Measurements from ENCODE around the gene CTBP1.

The CTBP1 gene

DNA sequence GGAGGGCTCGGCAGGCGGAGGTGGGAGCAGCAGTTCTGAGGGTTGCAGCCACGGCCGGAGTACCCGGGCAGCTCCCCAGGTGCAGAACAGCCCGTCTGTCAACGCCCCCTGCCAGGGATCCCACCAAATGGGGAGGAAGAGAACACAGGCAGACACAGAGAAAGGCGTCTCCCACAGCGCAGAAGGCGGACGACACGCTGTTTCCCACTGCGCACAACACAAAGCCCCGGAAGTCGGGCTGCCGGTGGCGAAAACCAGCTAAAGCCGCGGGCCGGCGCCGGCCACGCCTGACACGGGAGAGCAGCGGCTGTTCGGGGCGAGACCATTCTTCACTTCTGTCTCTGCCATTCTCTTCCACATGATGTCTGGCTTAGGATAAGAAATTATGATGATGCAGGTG, 31.6 kb downstream of the CTBP1 start:
- peaks cover 15% of the 10 kb centered on the region for H3K4me1 ChIP-seq (ENCODE audit: control insufficient read depth, insufficient read depth, low read length)
- no peak overlapping the region for H3K9ac ChIP-seq (ENCODE audit: low read length)
- DNase-seq (ENCODE audit: low read depth) = no peak
- no peaks in the 10 kb centered on the region for H3K27me3 ChIP-seq (replicated peaks; ENCODE audit: control insufficient read depth, insufficient read depth, low read length)
- no peak overlapping the region for H3K4me3 ChIP-seq (ENCODE audit: low read length)
- H3K9me3 ChIP-seq (ENCODE audit: control insufficient read depth, low read length) = no peaks in the 10 kb centered on the region
- H3K36me3 ChIP-seq (ENCODE audit: control insufficient read depth, insufficient read depth, low read length, severe bottlenecking) = peaks cover 67% of the 10 kb centered on the region

DNA sequence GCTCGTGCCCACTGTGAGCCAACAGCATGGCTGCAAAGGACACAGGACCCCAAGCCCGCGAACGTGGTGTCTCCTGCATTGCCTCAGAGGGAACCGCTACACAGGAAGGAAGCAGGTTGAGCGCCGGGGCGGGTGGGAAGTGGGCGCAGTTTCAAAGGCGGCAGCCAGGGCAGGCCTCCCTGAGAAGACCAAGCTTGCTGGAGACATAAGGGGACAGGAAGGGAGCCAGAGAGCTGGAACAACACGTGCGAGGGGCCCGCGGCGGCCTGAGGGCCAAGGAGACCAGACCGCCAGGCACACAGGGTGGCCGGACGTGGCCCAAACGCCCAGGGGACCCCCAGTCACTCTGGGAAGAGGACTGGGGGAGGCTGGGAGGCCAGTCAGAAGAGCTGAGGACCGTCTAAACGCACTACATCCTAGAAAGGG, 32.0 kb downstream of the CTBP1 start:
- Histone ChIP-seq H3K9me3 (ENCODE audit: control insufficient read depth, low read length) (no peaks in the 10 kb centered on the region), H3K4me1 (ENCODE audit: control insufficient read depth, insufficient read depth, low read length) (peaks cover 17% of the 10 kb centered on the region), H3K4me3 (ENCODE audit: low read length) (no peak overlapping the region), H3K9ac (ENCODE audit: low read length) (no peak overlapping the region), H3K36me3 (ENCODE audit: control insufficient read depth, insufficient read depth, low read length, severe bottlenecking) (peaks cover 69% of the 10 kb centered on the region), H3K27me3 (replicated peaks; ENCODE audit: control insufficient read depth, insufficient read depth, low read length) (no peaks in the 10 kb centered on the region)
- DNase-seq (ENCODE audit: low read depth) = no peak

DNA sequence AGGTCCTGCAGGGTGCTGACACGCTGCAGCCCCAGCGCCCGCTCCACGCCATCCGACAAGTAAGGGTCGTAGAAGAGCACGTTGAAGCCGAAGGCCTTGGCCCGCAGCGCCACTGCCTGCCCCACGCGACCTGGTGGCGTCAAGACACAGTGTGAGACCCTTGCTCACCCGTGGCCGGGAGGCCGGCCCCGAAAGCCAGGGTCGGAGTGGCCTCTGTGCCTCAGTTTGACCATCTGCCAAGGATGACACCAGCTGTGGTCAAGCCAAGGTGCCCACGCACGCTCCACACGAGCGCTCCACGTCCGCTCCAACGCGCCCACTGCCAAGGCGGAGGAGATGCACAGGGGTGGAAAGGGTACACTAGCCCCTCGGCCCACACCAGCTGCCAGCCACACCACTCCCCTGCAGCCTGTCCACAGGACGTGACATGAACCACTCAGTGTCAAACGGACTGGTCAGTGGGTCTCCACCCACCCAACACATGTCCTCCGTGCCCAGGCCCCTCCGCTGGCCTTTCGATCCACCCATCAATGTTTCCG, 32.8 kb downstream of the CTBP1 start:
- Histone ChIP-seq H3K9me3 (ENCODE audit: control insufficient read depth, low read length) (no peaks in the 10 kb centered on the region), H3K27me3 (replicated peaks; ENCODE audit: control insufficient read depth, insufficient read depth, low read length) (no peaks in the 10 kb centered on the region), H3K4me3 (ENCODE audit: low read length) (no peak overlapping the region), H3K9ac (ENCODE audit: low read length) (no peak overlapping the region), H3K4me1 (ENCODE audit: control insufficient read depth, insufficient read depth, low read length) (peaks cover 23% of the 10 kb centered on the region), H3K36me3 (ENCODE audit: control insufficient read depth, insufficient read depth, low read length, severe bottlenecking) (peaks cover 61% of the 10 kb centered on the region)
- no peak for DNase-seq (ENCODE audit: low read depth)

DNA sequence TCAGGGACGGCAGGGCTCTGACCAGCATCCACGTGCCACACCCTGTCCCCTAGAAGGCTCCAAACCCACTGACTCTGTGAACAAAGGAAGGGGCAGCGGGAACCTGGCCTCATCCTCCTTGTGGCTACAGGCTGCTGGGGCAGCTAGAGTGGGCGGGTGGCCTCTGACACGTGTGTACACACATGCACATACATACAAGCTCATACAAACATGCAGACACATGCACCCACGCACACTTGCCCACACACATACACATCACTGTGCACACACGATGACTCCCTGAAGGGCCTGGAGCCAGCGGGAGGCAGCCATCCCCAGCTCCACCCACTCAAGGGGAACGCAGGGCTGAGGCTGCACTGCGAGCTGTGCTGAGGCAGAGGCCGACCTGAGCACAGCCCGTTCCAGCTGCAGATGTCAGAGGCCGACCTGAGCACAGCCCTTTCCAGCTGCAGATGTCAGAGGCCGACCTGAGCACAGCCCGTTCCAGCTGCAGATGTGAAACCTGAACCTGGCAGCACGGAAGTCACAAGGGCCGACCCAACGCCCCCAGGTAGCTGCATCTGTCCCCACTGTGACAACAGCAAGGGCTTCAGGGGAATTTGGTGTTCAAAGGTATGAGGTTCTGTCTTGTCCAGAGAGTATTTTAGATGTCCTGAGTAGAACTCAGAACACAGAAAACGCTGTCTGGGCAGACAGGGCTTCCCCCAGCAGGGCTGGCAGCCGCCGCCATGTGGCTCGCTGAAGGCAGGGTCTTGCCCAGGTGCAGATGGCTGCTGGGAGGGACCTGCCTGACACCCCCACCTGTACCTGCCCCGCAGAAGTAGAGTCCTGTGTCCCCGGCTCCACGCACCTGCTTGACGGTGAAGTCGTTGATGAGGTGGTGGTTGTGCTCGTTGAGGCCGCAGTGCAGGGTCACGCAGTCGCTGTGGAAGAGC, 33.5 kb downstream of the CTBP1 start:
- no peaks in the 10 kb centered on the region for H3K27me3 ChIP-seq (replicated peaks; ENCODE audit: control insufficient read depth, insufficient read depth, low read length)
- H3K4me3 ChIP-seq (ENCODE audit: low read length) = no peak overlapping the region
- H3K9me3 ChIP-seq (ENCODE audit: control insufficient read depth, low read length) = no peaks in the 10 kb centered on the region
- H3K36me3 ChIP-seq (ENCODE audit: control insufficient read depth, insufficient read depth, low read length, severe bottlenecking) = peaks cover 60% of the 10 kb centered on the region
- H3K4me1 ChIP-seq (ENCODE audit: control insufficient read depth, insufficient read depth, low read length) = peaks cover 31% of the 10 kb centered on the region
- no peak overlapping the region for H3K9ac ChIP-seq (ENCODE audit: low read length)
- no peak for DNase-seq (ENCODE audit: low read depth)

DNA sequence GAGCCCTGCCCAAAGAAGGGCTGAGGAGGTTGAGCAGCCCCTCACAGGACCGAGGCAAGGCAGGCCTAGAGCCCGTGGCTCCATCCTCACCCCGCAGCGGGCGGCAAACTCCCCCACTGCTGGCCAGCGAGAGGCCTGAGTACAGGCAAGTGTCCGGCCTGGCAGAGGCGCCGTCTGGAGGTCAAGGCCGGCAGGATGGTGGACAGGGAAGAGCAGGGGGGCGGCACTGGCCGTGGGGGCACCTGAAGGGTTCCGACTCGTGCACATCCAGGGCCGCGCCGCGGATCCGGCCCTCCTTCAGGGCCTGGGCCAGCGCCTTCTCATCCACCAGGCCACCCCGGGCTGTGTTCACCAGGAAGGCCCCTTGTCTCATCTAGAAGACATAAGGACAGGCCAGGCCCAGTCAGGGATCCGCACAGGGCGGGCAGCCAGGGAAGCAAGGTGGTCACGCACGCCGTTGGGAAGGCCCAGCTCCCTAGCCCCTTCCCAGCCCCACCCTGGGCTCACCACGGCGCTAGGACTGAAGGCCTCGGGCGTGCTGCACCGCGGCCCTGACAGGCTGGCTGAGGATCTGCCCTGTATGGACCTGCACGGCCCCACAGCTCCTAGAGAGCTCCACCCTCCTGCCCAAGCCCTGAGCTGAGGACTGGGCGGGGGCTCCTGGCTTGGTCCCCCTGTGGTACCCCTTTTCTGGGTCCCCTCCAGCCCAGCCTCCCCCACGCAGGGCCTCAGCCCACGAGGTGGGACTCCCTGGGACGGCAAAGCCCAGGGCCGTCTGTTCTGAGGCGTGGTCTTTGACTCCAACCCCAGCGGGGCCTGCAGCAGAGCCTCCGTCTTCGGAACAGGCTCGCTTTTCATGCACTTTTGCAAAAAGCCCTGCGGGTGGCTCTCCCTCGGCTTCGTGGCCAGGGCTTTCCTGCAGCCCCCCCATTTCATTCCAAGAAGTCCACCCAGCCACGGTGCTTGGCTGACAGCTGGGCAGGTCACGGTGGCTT, 34.5 kb downstream of the CTBP1 start:
- Histone ChIP-seq H3K9me3 (ENCODE audit: control insufficient read depth, low read length) (no peaks in the 10 kb centered on the region), H3K36me3 (ENCODE audit: control insufficient read depth, insufficient read depth, low read length, severe bottlenecking) (peaks cover 57% of the 10 kb centered on the region)
- no peak for DNase-seq (ENCODE audit: low read depth)

DNA sequence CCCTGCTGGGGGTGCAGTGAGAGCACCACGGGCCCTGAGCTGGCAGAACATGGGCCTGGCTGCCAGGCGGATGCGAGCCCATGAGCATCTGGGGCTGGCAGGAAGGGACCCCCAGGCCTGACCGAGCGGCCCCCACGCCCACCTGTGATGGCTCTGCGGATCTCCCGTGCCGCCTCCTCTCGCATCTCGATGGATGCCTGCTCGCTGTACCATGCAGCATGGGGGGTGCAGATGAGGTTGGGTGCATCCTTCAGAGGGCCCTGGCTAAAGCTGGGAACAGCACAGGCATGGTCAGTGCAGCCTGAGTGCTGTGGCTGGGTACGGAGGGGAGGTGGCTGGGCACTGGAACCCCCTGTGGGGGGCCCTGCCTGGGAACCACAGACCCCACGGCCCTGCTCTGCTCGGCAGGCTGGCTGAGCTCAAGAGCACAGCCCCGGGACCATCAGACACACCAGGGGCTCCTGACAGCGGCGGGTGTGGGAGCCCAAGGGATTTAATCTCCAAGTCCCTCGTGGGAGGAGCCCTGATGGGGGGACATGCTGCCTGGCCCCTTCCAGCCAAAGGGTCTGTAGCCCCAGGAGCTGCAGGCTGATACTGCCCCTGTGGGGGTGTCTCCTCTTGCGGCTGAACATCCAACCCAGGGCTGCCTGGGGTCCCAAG, 35.5 kb downstream of the CTBP1 start:
- Histone ChIP-seq H3K9ac (ENCODE audit: low read length) (no peak overlapping the region), H3K9me3 (ENCODE audit: control insufficient read depth, low read length) (no peaks in the 10 kb centered on the region), H3K27me3 (replicated peaks; ENCODE audit: control insufficient read depth, insufficient read depth, low read length) (no peaks in the 10 kb centered on the region), H3K36me3 (ENCODE audit: control insufficient read depth, insufficient read depth, low read length, severe bottlenecking) (peaks cover 55% of the 10 kb centered on the region), H3K4me3 (ENCODE audit: low read length) (no peak overlapping the region), H3K4me1 (ENCODE audit: control insufficient read depth, insufficient read depth, low read length) (peaks cover 41% of the 10 kb centered on the region)
- no peak for DNase-seq (ENCODE audit: low read depth)

More for the DNA sequence above, 34.5 kb downstream of the CTBP1 start:
- Histone ChIP-seq H3K9ac (ENCODE audit: low read length) (no peak overlapping the region), H3K4me3 (ENCODE audit: low read length) (no peak overlapping the region), H3K4me1 (ENCODE audit: control insufficient read depth, insufficient read depth, low read length) (peaks cover 36% of the 10 kb centered on the region), H3K27me3 (replicated peaks; ENCODE audit: control insufficient read depth, insufficient read depth, low read length) (no peaks in the 10 kb centered on the region)

DNA sequence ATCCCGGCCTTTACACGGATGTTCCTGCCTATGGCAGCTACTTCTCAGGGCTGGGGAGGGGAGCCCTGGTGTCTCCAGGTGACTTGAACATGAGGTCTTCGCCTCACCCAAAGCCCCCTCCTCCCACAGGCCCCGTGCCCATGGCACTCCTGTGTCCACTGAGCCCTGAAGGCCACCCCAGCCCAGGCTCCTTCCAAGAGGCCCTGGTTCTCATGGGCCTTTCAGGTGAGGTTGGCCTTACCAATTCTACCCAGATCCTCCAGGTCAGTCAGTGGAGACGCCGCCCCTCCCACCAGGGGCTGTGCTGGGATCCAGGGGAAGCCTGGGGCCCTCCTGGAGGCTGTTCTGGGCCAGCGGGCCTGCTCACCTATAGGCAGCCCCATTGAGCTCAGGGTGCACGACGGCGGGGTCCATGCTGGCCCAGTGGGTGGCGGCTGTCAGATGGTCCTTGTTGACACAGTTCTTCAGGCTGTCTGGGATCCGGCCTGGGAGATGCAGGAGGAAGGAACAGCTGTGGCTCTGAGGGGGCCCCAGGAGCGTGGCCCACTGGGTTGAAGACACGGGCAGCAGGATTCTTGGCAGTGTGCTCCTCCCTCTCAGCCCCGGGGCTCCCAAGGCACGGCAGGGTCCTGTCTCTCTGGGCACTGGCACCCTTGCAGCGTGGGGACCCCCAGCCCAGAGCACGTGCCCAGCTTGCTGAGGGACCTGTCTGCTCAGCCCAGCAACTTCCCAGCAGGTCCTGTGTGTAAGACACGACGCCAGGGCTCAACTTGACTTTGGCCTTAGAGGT, 36.2 kb downstream of the CTBP1 start:
- Histone ChIP-seq H3K27me3 (replicated peaks; ENCODE audit: control insufficient read depth, insufficient read depth, low read length) (no peaks in the 10 kb centered on the region), H3K4me3 (ENCODE audit: low read length) (no peak overlapping the region), H3K9me3 (ENCODE audit: control insufficient read depth, low read length) (no peaks in the 10 kb centered on the region), H3K4me1 (ENCODE audit: control insufficient read depth, insufficient read depth, low read length) (peaks cover 47% of the 10 kb centered on the region), H3K9ac (ENCODE audit: low read length) (no peak overlapping the region), H3K36me3 (ENCODE audit: control insufficient read depth, insufficient read depth, low read length, severe bottlenecking) (peaks cover 52% of the 10 kb centered on the region)
- DNase-seq (ENCODE audit: low read depth) = no peak

DNA sequence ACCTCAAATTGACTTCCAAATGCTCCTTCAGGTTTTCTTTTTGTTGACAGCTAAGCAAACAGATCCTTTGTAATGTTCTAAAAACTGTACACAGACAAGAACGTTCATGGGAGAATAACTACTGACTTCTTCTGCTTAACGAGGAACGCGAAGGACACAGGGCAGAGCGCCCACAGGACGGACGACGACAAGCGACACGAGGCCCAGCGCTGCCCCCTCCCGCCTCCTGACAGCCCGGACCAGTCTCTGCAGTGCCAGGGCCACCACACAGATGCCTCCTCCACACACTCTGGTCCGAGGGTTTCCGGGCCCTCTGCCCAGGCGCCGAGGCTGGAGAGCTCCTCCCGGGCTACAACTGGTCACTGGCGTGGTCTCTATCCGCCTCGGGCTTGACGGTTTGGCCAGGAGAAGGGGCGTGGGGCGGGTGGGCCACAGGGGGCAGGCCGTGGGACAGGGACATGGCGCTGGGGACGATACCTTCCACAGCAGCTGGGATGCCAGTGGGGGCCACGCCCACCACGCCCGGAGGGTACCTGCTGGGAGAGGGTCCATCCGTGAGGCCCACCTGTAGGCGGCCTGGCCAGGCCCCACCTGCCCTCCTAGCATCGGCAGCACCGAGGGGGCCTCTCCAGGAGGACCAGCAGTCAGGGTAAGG, 36.9 kb downstream of the CTBP1 start:
- no peak for DNase-seq (ENCODE audit: low read depth)
- H3K9me3 ChIP-seq (ENCODE audit: control insufficient read depth, low read length) = no peaks in the 10 kb centered on the region
- H3K9ac ChIP-seq (ENCODE audit: low read length) = no peak overlapping the region
- peaks cover 45% of the 10 kb centered on the region for H3K36me3 ChIP-seq (ENCODE audit: control insufficient read depth, insufficient read depth, low read length, severe bottlenecking)
- peaks cover 51% of the 10 kb centered on the region for H3K4me1 ChIP-seq (ENCODE audit: control insufficient read depth, insufficient read depth, low read length)
- no peak overlapping the region for H3K4me3 ChIP-seq (ENCODE audit: low read length)
- H3K27me3 ChIP-seq (replicated peaks; ENCODE audit: control insufficient read depth, insufficient read depth, low read length) = no peaks in the 10 kb centered on the region

DNA sequence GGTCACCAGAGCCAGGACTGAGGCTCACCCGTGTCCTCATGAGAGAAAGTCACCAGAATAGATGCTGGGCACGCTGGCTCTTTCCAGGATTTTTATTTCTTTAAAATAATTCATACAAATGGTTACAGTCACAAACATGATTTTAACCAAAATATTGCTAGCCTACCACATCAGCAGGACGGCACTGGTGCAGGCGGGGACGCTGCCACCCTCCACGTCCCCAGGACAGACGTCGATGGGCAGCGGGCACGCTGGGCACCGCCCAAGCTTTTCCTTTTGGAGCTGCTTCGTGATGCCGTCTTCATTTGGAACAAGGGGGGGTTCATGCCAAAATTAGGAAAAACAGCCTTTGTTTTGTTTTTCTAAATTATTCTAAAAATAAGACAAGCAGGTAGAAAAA, 37.6 kb downstream of the CTBP1 start:
- H3K4me1 ChIP-seq (ENCODE audit: control insufficient read depth, insufficient read depth, low read length) = peaks cover 51% of the 10 kb centered on the region
- H3K9me3 ChIP-seq (ENCODE audit: control insufficient read depth, low read length) = no peaks in the 10 kb centered on the region
- no peaks in the 10 kb centered on the region for H3K27me3 ChIP-seq (replicated peaks; ENCODE audit: control insufficient read depth, insufficient read depth, low read length)
- no peak overlapping the region for H3K9ac ChIP-seq (ENCODE audit: low read length)
- DNase-seq (ENCODE audit: low read depth) = no peak
- peaks cover 43% of the 10 kb centered on the region for H3K36me3 ChIP-seq (ENCODE audit: control insufficient read depth, insufficient read depth, low read length, severe bottlenecking)
- no peak overlapping the region for H3K4me3 ChIP-seq (ENCODE audit: low read length)

DNA sequence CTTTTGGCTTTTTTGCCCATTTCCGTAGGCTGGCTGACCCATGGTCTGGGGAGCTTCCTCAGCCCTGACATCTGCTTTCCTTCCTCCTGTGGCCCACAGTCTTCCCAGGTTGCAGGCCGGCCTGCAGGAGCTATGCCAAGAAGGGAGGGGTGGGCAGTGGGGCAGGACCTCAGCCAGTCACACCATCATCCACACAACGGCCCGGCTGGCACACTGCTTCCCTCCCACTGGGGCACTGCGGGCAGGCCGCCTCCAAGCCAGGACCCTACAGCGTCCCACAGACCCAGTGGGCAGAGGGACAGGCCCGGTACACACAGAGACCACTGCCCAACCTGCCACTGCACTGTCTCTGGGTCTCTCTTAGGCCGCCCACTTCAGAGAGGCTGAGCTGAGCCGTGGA, 38.0 kb downstream of the CTBP1 start:
- H3K9me3 ChIP-seq (ENCODE audit: control insufficient read depth, low read length) = no peaks in the 10 kb centered on the region
- peaks cover 39% of the 10 kb centered on the region for H3K36me3 ChIP-seq (ENCODE audit: control insufficient read depth, insufficient read depth, low read length, severe bottlenecking)
- H3K27me3 ChIP-seq (replicated peaks; ENCODE audit: control insufficient read depth, insufficient read depth, low read length) = no peaks in the 10 kb centered on the region
- no peak for DNase-seq (ENCODE audit: low read depth)
- no peak overlapping the region for H3K4me3 ChIP-seq (ENCODE audit: low read length)
- H3K4me1 ChIP-seq (ENCODE audit: control insufficient read depth, insufficient read depth, low read length) = peaks cover 51% of the 10 kb centered on the region
- peak overlapping the region; percentile 77 for H3K9ac ChIP-seq (ENCODE audit: low read length)
